ENCODE measurements around the gene RHOD. TPM values are rescaled to one million over a fixed set of nuclear protein-coding genes. Genes with fewer than 3 reads are reported as not detected.

The RHOD gene
- total and polyA plus RNA-seq, 9 donors = 13.2 to 20.9 (median 16.5) TPM

DNA sequence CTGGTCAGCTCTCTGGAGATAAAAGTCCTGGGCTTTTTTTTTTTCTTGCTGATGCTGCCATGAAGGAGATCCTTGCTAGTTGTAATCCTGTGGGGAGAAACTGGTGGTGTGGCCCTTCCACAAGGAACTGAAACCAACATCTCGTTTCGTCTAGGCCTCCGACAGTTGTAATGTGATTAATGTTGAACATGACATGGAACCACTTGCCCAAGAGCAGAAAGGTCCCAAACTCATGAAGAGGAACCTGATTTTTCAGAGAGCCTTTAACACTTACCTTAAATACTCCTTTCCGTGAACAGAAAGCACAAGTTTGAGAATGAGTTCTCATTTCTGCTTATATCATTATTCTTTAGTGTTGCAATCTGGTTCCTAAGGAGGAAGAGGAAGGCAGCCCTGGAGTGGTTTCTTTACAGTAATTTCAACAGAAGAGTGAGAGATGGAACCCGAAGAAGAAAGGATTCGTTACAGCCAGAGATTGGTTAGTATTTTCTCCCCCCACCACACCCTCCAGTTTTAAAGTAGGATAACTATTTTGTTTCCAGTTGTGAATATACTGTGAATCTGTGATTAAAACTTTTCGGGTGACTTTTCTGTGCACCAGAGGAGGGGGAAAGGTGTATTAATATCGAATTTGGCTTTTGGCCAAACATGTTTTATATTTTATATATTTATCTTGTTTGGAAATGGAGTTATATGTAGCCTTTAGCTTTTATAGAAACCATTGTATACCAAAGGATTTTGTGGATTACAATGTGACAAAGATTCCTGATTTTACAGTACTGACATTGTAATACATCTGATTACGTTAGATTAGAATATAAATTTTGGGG lies 64.4 kb downstream of the RHOD start:
- peak overlapping the region; percentile 96 for H3K4me3 ChIP-seq (ENCODE audit: low read length)
- H3K27ac ChIP-seq (ENCODE audit: low read length) = peak overlapping the region; percentile 62
- H3K27me3 ChIP-seq (ENCODE audit: control insufficient read depth, insufficient read depth, low read length) = no peaks in the 10 kb centered on the region
- DNase-seq = peak; percentile 64
- peaks cover 9% of the 10 kb centered on the region for H3K4me1 ChIP-seq (ENCODE audit: control insufficient read depth, insufficient read depth, low read length)
- no peaks in the 10 kb centered on the region for H3K9me3 ChIP-seq (replicated peaks; ENCODE audit: control insufficient read depth, low read depth, low read length)
- H3K36me3 ChIP-seq (ENCODE audit: control insufficient read depth, insufficient read depth, low read length) = peaks cover 9% of the 10 kb centered on the region
- WGBS (ENCODE audit: insufficient coverage) = no CpG with 5 or more reads among the region's 9 CpGs

Other genes with a start within 250 kb of the RHOD start
- 9.9 TPM for gene RCE1, start 213.4 kb upstream of the RHOD start, total RNA-seq
- gene RCE1, start 213.4 kb upstream of the RHOD start, polyA plus RNA-seq (ENCODE audit: insufficient read depth in 1 of 8, insufficient read length in 8 of 8, low replicate concordance in 1 of 8) = 10 to 100 TPM; 12.1 to 17.3 (median 14.0) TPM
- gene LRFN4, start 199.8 kb upstream of the RHOD start, total RNA-seq = 24.0 TPM
- 10 to 100 TPM; 26.3 to 35.7 (median 32.2) TPM for gene LRFN4, start 199.8 kb upstream of the RHOD start, polyA plus RNA-seq (ENCODE audit: insufficient read depth in 1 of 8, insufficient read length in 8 of 8, low replicate concordance in 1 of 8)
- gene PC, start 98.5 kb upstream of the RHOD start, total RNA-seq = 10.0 TPM
- 10 to 100 TPM; 15.1 to 30.9 (median 19.3) TPM for gene PC, start 98.5 kb upstream of the RHOD start, polyA plus RNA-seq (ENCODE audit: insufficient read depth in 1 of 8, insufficient read length in 8 of 8, low replicate concordance in 1 of 8)
- not detected for gene C11orf86, start 81.5 kb upstream of the RHOD start, total RNA-seq
- 1 to 10 TPM in 1 of 8 donors, not detected in 7; 1.0 TPM for gene C11orf86, start 81.5 kb upstream of the RHOD start, polyA plus RNA-seq (ENCODE audit: insufficient read depth in 1 of 8, insufficient read length in 8 of 8, low replicate concordance in 1 of 8)
- not detected for gene SYT12, start 33.7 kb upstream of the RHOD start, total RNA-seq
- gene SYT12, start 33.7 kb upstream of the RHOD start, polyA plus RNA-seq (ENCODE audit: insufficient read depth in 1 of 8, insufficient read length in 8 of 8, low replicate concordance in 1 of 8) = under 1 TPM; 0.05 to 0.30 (median 0.07) TPM
- 32.1 TPM for gene KDM2A, start 62.4 kb downstream of the RHOD start, total RNA-seq
- 10 to 100 TPM; 42.4 to 65.0 (median 54.2) TPM for gene KDM2A, start 62.4 kb downstream of the RHOD start, polyA plus RNA-seq (ENCODE audit: insufficient read depth in 1 of 8, insufficient read length in 8 of 8, low replicate concordance in 1 of 8)
- 31.7 TPM for gene GRK2, start 209.6 kb downstream of the RHOD start, total RNA-seq
- 10 to 100 TPM; 47.8 to 62.9 (median 59.4) TPM for gene GRK2, start 209.6 kb downstream of the RHOD start, polyA plus RNA-seq (ENCODE audit: insufficient read depth in 1 of 8, insufficient read length in 8 of 8, low replicate concordance in 1 of 8)
- gene ANKRD13D, start 232.5 kb downstream of the RHOD start, total RNA-seq = 19.8 TPM
- gene ANKRD13D, start 232.5 kb downstream of the RHOD start, polyA plus RNA-seq (ENCODE audit: insufficient read depth in 1 of 8, insufficient read length in 8 of 8, low replicate concordance in 1 of 8) = 10 to 100 TPM; 16.2 to 35.5 (median 30.7) TPM
- gene SSH3, start 246.7 kb downstream of the RHOD start, total RNA-seq = 9.7 TPM
- 10 to 100 TPM; 13.6 to 20.5 (median 16.7) TPM for gene SSH3, start 246.7 kb downstream of the RHOD start, polyA plus RNA-seq (ENCODE audit: insufficient read depth in 1 of 8, insufficient read length in 8 of 8, low replicate concordance in 1 of 8)